GDM1 (cell line): ENCODE measurements around the gene EID2.

Source experiments
- DNase-seq: peaks from one replicate; lab custom pipeline; 2025; lab: John Stamatoyannopoulos, UW

The EID2 gene

GRCh38 chr19:39501340-39501739, 38.6 kb downstream of the EID2 start:
- no peak for DNase-seq

GRCh38 chr19:39500543-39500942, 39.4 kb downstream of the EID2 start:
- no peak for DNase-seq

GRCh38 chr19:39499932-39500331, 40.0 kb downstream of the EID2 start:
- DNase-seq, result no peak

GRCh38 chr19:39498798-39499642, 40.9 kb downstream of the EID2 start, which contains the start of gene DLL3:
TSS of gene DLL3 (plus strand) at chr19:39498947. CDS start at chr19:39498975, 28 bp downstream.
- DNase-seq, result no peak

- DNase-seq, result no peak
Measured at GRCh38 chr19:39497996-39498797, 41.8 kb downstream of the EID2 start.

GRCh38 chr19:39497701-39497995, 42.3 kb downstream of the EID2 start:
- DNase-seq, result no peak

- no peak for DNase-seq
Measured at GRCh38 chr19:39496063-39496462, 43.9 kb downstream of the EID2 start.

GRCh38 chr19:39494661-39495060, 45.3 kb downstream of the EID2 start:
- no peak for DNase-seq

- no peak for DNase-seq
Measured at GRCh38 chr19:39492788-39493187, 47.2 kb downstream of the EID2 start.

- DNase-seq, result no peak
Measured at GRCh38 chr19:39492225-39492624, 47.7 kb downstream of the EID2 start.

GRCh38 chr19:39489756-39490155, 50.2 kb downstream of the EID2 start:
- DNase-seq, result no peak
